Choroid plexus epithelial cell (primary cell): ENCODE results near the gene UGT1A8.

Experiments
- DNase-seq: peaks from one replicate; pipeline ENCODE4 v3.0.0-alpha.2; 2010; ENCODE audit warnings: low read depth
- H3K4me3 ChIP-seq: 2 replicates; pipeline ENCODE4 v1.5.1; 2011; ENCODE audit warnings: low read depth, mild to moderate bottlenecking, control low read depth, low read length, moderate library complexity
- TF ChIP-seq, protein P1 (sequence below): conservative IDR thresholded peaks from 2 replicates; pipeline ENCODE4 v1.5.1; 2011; ENCODE audit warnings: low read depth, mild to moderate bottlenecking, control low read depth, inconsistent platforms, low read length, moderate library complexity

UGT1A8 gene

DNA sequence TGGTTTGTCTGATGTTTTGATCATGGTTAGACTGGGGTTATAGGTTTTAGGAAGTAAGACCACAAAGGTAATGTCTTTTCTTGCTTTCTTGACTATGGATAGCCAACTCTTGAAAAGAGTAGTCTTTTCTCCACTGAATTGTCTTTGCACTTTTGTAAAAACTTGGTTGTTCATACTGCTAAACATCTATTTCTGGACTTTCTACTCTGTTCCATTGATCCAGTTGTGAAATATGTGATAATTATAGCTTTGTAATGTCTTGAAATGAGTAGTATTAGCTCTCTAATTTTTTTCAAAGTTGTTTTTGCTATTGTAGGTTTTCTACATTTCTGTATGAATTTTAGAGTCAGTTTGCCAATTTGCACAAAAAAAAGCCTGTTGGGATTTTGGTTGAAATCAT, 41.2 kb downstream of the UGT1A8 start:
- DNase-seq: no peak
- H3K4me3 ChIP-seq: no peak overlapping the region
- TF ChIP-seq, protein P1, sequence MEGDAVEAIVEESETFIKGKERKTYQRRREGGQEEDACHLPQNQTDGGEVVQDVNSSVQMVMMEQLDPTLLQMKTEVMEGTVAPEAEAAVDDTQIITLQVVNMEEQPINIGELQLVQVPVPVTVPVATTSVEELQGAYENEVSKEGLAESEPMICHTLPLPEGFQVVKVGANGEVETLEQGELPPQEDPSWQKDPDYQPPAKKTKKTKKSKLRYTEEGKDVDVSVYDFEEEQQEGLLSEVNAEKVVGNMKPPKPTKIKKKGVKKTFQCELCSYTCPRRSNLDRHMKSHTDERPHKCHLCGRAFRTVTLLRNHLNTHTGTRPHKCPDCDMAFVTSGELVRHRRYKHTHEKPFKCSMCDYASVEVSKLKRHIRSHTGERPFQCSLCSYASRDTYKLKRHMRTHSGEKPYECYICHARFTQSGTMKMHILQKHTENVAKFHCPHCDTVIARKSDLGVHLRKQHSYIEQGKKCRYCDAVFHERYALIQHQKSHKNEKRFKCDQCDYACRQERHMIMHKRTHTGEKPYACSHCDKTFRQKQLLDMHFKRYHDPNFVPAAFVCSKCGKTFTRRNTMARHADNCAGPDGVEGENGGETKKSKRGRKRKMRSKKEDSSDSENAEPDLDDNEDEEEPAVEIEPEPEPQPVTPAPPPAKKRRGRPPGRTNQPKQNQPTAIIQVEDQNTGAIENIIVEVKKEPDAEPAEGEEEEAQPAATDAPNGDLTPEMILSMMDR: no peak

DNA sequence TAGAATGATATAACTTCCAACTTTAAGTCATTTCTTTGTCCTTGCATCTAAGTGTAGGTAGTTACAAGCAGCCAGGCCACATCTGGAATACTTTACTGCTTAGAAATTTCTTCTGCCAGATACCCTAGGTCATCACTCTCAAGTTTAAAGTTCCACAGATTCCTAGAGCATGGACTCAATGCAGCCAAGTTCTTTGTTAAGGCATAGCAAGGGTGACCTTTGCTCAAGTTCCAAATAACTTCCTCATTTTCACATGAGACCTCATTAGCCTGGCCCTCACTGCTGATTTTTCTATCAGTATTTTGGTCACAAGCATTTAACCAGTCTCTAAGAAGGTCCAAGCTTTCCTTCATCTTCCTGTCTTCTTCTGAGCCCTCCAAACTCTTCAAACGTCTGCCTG, 46.5 kb downstream of the UGT1A8 start:
- DNase-seq: peak; percentile 13
- TF ChIP-seq, protein P1: no peak
- H3K4me3 ChIP-seq: no peak overlapping the region

DNA sequence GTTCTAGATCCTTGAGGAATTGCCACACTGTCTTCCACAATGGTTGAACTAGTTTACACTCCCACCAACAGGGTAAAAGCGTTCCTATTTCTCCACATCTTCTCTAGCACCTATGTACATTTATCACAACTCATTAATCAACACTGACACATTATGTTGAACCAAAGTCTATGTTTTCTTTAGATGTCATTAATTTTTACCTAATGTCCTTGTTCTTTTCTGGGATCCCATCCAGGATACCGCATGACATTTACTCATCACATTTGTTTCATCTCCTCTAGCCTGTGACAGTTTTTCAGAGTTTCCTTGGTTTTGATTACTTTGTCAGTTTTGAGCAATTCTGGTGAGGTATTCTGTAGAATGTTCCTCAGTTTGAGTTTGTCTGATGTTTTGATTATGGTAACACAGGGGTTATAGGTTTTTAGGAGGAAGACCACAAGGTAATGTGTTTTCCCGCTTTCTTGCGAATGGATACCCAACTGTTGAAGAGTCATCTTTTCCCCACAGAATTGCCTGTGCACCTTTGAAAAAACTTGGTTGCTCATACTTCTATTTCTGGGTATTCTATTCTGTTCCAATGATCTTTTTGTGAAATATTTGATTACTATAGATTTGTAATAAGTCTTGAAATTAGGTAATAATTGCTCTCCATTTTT, 51.3 kb downstream of the UGT1A8 start:
- TF ChIP-seq, protein P1: no peak
- H3K4me3 ChIP-seq: no peak overlapping the region
- no peak for DNase-seq

DNA sequence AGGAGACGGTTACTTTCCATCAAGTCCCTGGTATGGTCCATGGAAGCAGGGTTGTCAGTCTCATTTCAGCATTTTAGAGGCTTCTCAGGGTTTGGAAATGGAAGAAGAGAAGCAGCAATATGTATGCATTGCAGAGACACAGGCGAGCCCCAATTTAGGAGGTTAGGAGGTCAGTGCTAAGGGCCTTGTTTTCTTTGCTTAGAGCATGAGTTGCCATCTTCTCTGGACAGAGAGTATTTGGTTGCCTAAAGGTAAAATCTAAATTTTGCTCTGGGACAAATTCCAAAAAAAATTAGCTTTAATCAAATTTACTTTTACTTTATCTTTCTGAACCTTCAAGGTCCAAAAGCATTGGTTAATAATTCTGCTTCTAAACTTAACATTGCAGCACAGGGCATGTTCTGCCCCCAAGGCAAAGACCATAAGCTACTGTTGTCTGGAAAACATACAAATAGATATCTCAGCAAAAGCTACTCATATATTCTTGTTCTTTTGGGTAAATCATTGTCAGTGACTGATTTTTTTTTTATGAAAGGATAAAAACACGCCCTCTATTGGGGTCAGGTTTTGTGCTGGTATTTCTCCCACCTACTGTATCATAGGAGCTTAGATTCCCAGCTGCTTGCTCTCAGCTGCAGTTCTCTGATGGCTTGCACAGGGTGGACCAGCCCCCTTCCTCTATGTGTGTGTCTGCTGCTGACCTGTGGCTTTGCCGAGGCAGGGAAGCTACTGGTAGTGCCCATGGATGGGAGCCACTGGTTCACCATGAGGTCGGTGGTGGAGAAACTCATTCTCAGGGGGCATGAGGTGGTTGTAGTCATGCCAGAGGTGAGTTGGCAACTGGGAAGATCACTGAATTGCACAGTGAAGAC, 54.1 kb downstream of the UGT1A8 start, which contains the start of gene UGT1A9:
UGT1A9 (plus strand) TSS at position 609 of the 872 bp plus-strand sequence; CDS start at position 646, 37 bp downstream.
- no peak for DNase-seq
- TF ChIP-seq, protein P1: no peak
- no peak within 1 kb of the TSS for H3K4me3 ChIP-seq

DNA sequence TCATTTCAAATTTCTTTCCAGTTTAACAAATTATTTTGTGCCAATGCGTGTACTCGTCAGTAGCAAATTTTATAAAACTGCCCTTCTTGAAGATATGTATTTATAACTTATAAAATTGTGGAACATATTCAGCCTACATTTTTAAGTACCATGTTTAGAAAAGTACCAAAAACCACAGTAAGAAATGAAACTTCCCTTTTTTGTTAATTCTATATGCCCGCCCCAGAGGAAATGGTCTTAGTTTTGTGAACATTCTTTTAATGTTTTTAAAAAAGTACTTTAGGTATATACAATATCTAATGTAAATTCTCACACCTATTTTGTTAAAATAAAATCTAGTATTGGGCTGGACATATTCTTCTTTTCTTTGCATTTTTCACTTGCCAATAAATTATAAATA, 55.5 kb downstream of the UGT1A8 start:
- DNase-seq: no peak
- TF ChIP-seq, protein P1: no peak
- H3K4me3 ChIP-seq: no peak overlapping the region

DNA sequence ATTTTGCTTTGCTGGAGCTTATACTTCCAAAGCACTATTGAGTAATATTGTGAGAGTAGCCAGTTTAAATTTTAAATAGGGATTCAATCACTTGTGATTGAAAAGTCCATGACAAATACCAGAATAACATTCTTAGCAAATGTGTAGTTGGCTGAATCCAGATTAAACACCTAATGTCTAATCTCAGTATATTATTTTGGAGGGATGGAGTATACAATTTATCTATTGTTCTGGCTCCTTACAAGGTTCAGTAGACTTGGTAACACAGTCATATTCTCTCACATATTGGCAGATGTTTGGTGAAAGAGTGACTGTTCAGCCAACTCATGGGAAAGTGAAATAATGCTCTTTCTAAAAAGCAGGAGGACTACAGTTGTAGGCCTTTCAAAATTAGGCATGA, 56.5 kb downstream of the UGT1A8 start:
- TF ChIP-seq, protein P1: no peak
- H3K4me3 ChIP-seq: no peak overlapping the region
- no peak for DNase-seq
